Liver (tissue), 9 donors: ENCODE data around the gene EPB41L2. TPM values are rescaled to one million over a fixed set of nuclear protein-coding genes. Genes with fewer than 3 reads are reported as not detected.

Source experiments
- DNase-seq: peaks from one replicate; pipeline ENCODE4 v3.0.0-alpha.2; 2017; ENCODE audit warnings: low spot score
- H3K27ac ChIP-seq, 2 donors: one replicate each; pipeline ENCODE4 v1.7.0; 2013; ENCODE audit warnings: inconsistent platforms in 2 of 2, low read length in 2 of 2, control low read depth in 1 of 2, low read depth in 1 of 2, mild to moderate bottlenecking in 1 of 2
- H3K27me3 ChIP-seq, 4 donors: one replicate each; pipeline versions ENCODE4 v1.6.1 to v1.7.0; 2013; ENCODE audit warnings: low read length in 3 of 4, inconsistent platforms in 1 of 4, mild to moderate bottlenecking in 1 of 4, moderate library complexity in 1 of 4; ENCODE audit not compliant: control insufficient read depth in 4 of 4, insufficient read depth in 4 of 4
- H3K36me3 ChIP-seq, 4 donors: one replicate each; pipeline versions ENCODE4 v1.6.1 to v1.7.0; 2013; ENCODE audit warnings: low read length in 3 of 4, mild to moderate bottlenecking in 3 of 4, low read depth in 1 of 4, moderate library complexity in 1 of 4; ENCODE audit not compliant: control insufficient read depth in 4 of 4, insufficient read depth in 3 of 4
- H3K4me1 ChIP-seq, 4 donors: one replicate each; pipeline versions ENCODE4 v1.6.1 to v1.7.0; 2013; ENCODE audit warnings: low read length in 3 of 4, mild to moderate bottlenecking in 3 of 4, moderate library complexity in 1 of 4; ENCODE audit not compliant: control insufficient read depth in 4 of 4, insufficient read depth in 4 of 4
- H3K4me3 ChIP-seq, 3 donors: one replicate each; pipeline versions ENCODE4 v1.6.1 to v1.7.0; 2013; ENCODE audit warnings: low read length in 3 of 3, control low read depth in 1 of 3, low read depth in 1 of 3, mild to moderate bottlenecking in 1 of 3
- H3K9ac ChIP-seq, 2 donors: one replicate each; pipeline ENCODE4 v1.7.0; 2013; ENCODE audit warnings: low read length in 2 of 2, mild to moderate bottlenecking in 2 of 2, moderate library complexity in 2 of 2, control low read depth in 1 of 2, low read depth in 1 of 2
- H3K9me3 ChIP-seq, 4 donors: one replicate each; pipeline versions ENCODE4 v1.6.1 to v1.7.0; 2013; ENCODE audit warnings: low read length in 3 of 4; ENCODE audit not compliant: control insufficient read depth in 4 of 4
- ATF3 ChIP-seq: IDR thresholded peaks from 2 replicates; pipeline ENCODE4 v1.6.1; 2016; ENCODE audit warnings: antibody characterized with exemption
- EGR1 ChIP-seq, 2 donors: IDR thresholded peaks; 2 replicates each; pipeline ENCODE4 v1.6.1; 2016 to 2018; ENCODE audit warnings: antibody characterized with exemption in 2 of 2, low read depth in 2 of 2
- FOXA1 ChIP-seq: IDR thresholded peaks from 2 replicates; pipeline ENCODE4 v1.6.1; 2016; ENCODE audit warnings: antibody characterized with exemption
- FOXA2 ChIP-seq: IDR thresholded peaks from 2 replicates; pipeline ENCODE4 v1.6.1; 2016; ENCODE audit warnings: antibody characterized with exemption
- GABPA ChIP-seq, 2 donors: IDR thresholded peaks in 1 of 2; conservative IDR thresholded peaks in 1 of 2; 2 replicates each; pipeline ENCODE4 v1.6.1; 2016; ENCODE audit warnings: antibody characterized with exemption in 2 of 2, mild to moderate bottlenecking in 1 of 2, moderate library complexity in 1 of 2
- HNF4A ChIP-seq, 2 donors: conservative IDR thresholded peaks; 2 replicates each; pipeline ENCODE4 v1.6.1; 2016; ENCODE audit warnings: antibody characterized with exemption in 2 of 2, mild to moderate bottlenecking in 2 of 2
- HNF4G ChIP-seq: IDR thresholded peaks from 2 replicates; pipeline ENCODE4 v1.6.1; 2016; ENCODE audit warnings: antibody characterized with exemption
- JUND ChIP-seq, 2 donors: IDR thresholded peaks; 2 replicates each; pipeline ENCODE4 v1.6.1; 2016; ENCODE audit warnings: antibody characterized with exemption in 2 of 2
- NR2F2 ChIP-seq: IDR thresholded peaks from 2 replicates; pipeline ENCODE4 v1.6.1; 2016; ENCODE audit warnings: antibody characterized with exemption
- RAD21 ChIP-seq, 2 donors: IDR thresholded peaks; 2 replicates each; pipeline ENCODE4 v1.6.1; 2016; ENCODE audit warnings: antibody characterized with exemption in 2 of 2, mild to moderate bottlenecking in 2 of 2
- RXRA ChIP-seq, 2 donors: IDR thresholded peaks; 2 replicates each; pipeline ENCODE4 v1.6.1; 2017 to 2018; ENCODE audit warnings: antibody characterized with exemption in 2 of 2, mild to moderate bottlenecking in 1 of 2
- SP1 ChIP-seq: IDR thresholded peaks from 2 replicates; pipeline ENCODE4 v1.6.1; 2018; ENCODE audit warnings: antibody characterized with exemption, mild to moderate bottlenecking
- TAF1 ChIP-seq: conservative IDR thresholded peaks from 2 replicates; pipeline ENCODE4 v1.6.1; 2016; ENCODE audit warnings: antibody characterized with exemption, mild to moderate bottlenecking
- YY1 ChIP-seq: IDR thresholded peaks from 2 replicates; pipeline ENCODE4 v1.6.1; 2016; ENCODE audit warnings: antibody characterized with exemption, mild to moderate bottlenecking
- WGBS: extraction: QIAGEN DNeasy Blood & Tissue Kit; methylation state at CpG from one replicate; pipeline ENCODE4 v1.1.7; 2013; 5-methylcytosine and 5-hydroxymethylcytosine counted together
- polyA plus RNA-seq, 2 donors: library from polyadenylated mRNA; stranded (reverse) in 1 of 2; unstranded in 1 of 2; fragments of 200-250 nt in 1 of 2; fragments of >200 nt in 1 of 2; fragmentation: Nextera tagmentation in 1 of 2; extraction: Ambion mirVana in 1 of 2; gene quantifications; one replicate each; pipeline versions ENCODE4 v1.2.1 to v1.2.3, GENCODE V29; 2013 to 2015
- total RNA-seq, 2 donors: library from RNA; depleted of rRNA; stranded (reverse); fragments of >200 nt; gene quantifications; one replicate each; pipeline ENCODE4 v1.2.3, GENCODE V29; 2014
- TF ChIP-seq, protein P1 (sequence below): IDR thresholded peaks from 2 replicates; pipeline ENCODE4 v1.6.1; 2016; ENCODE audit warnings: antibody characterized with exemption
- TF ChIP-seq, protein P2 (sequence below): IDR thresholded peaks from 2 replicates; pipeline ENCODE4 v1.6.1; 2016; ENCODE audit warnings: antibody characterized with exemption, mild to moderate bottlenecking
- TF ChIP-seq, protein P3 (sequence below): fragments of 150-350 bp; IDR thresholded peaks from 2 replicates; pipeline ENCODE4 v1.5.1; 2017; ENCODE audit warnings: improper control_type of control experiment, low read depth, low read length; ENCODE audit not compliant: missing input control
- TF ChIP-seq, protein P4 (sequence below): IDR thresholded peaks from 2 replicates; pipeline ENCODE4 v1.6.1; 2016; ENCODE audit warnings: antibody characterized with exemption
- donor health status: healthy.
- donor health status: healthy.
- donor health status: healthy.
- donor health status: healthy.
- donor health status: healthy.

EPB41L2 gene
- total and polyA plus RNA-seq, 4 donors = 10.0 to 43.3 (median 18.7) TPM

DNA sequence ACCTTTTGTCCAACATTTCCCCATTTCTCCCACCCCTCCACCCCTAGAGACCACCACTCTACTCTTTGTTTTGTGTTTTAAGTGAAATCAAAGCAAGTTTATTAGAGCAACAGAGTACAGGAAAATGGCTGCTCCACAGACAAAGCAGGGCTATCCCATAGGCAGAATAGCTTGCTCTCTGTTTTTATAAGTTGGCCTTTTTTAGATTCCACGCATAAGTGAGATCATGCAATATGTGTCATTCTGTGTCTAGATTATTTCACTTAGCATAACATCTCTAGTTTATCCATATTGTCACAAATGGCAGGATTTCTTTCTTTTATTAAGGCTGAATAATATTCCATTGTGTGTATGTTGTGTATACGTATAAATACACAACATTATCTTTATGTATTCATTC, 266.0 kb downstream of the EPB41L2 start:
- TF ChIP-seq SP1 (no peak), HNF4A (conservative IDR thresholded peaks at IDR 0.05) (no peak), RAD21 (IDR thresholded peaks at IDR 0.05) (no peak), HNF4G (no peak), NR2F2 (no peak), TAF1 (no peak), GABPA (IDR thresholded peaks at IDR 0.05 in 1 of 2, conservative IDR thresholded peaks at IDR 0.05 in 1 of 2) (no peak), JUND (IDR thresholded peaks at IDR 0.05) (no peak), FOXA1 (no peak), ATF3 (no peak), YY1 (no peak), RXRA (IDR thresholded peaks at IDR 0.05) (no peak), EGR1 (IDR thresholded peaks at IDR 0.05; ENCODE audit: low read depth in 2 of 2) (no peak), FOXA2 (no peak)
- TF ChIP-seq, protein P1, sequence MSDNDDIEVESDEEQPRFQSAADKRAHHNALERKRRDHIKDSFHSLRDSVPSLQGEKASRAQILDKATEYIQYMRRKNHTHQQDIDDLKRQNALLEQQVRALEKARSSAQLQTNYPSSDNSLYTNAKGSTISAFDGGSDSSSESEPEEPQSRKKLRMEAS = no peak
- TF ChIP-seq, protein P2, sequence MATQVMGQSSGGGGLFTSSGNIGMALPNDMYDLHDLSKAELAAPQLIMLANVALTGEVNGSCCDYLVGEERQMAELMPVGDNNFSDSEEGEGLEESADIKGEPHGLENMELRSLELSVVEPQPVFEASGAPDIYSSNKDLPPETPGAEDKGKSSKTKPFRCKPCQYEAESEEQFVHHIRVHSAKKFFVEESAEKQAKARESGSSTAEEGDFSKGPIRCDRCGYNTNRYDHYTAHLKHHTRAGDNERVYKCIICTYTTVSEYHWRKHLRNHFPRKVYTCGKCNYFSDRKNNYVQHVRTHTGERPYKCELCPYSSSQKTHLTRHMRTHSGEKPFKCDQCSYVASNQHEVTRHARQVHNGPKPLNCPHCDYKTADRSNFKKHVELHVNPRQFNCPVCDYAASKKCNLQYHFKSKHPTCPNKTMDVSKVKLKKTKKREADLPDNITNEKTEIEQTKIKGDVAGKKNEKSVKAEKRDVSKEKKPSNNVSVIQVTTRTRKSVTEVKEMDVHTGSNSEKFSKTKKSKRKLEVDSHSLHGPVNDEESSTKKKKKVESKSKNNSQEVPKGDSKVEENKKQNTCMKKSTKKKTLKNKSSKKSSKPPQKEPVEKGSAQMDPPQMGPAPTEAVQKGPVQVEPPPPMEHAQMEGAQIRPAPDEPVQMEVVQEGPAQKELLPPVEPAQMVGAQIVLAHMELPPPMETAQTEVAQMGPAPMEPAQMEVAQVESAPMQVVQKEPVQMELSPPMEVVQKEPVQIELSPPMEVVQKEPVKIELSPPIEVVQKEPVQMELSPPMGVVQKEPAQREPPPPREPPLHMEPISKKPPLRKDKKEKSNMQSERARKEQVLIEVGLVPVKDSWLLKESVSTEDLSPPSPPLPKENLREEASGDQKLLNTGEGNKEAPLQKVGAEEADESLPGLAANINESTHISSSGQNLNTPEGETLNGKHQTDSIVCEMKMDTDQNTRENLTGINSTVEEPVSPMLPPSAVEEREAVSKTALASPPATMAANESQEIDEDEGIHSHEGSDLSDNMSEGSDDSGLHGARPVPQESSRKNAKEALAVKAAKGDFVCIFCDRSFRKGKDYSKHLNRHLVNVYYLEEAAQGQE = no peak
- TF ChIP-seq, protein P3, sequence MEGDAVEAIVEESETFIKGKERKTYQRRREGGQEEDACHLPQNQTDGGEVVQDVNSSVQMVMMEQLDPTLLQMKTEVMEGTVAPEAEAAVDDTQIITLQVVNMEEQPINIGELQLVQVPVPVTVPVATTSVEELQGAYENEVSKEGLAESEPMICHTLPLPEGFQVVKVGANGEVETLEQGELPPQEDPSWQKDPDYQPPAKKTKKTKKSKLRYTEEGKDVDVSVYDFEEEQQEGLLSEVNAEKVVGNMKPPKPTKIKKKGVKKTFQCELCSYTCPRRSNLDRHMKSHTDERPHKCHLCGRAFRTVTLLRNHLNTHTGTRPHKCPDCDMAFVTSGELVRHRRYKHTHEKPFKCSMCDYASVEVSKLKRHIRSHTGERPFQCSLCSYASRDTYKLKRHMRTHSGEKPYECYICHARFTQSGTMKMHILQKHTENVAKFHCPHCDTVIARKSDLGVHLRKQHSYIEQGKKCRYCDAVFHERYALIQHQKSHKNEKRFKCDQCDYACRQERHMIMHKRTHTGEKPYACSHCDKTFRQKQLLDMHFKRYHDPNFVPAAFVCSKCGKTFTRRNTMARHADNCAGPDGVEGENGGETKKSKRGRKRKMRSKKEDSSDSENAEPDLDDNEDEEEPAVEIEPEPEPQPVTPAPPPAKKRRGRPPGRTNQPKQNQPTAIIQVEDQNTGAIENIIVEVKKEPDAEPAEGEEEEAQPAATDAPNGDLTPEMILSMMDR = no peak
- TF ChIP-seq, protein P4, sequence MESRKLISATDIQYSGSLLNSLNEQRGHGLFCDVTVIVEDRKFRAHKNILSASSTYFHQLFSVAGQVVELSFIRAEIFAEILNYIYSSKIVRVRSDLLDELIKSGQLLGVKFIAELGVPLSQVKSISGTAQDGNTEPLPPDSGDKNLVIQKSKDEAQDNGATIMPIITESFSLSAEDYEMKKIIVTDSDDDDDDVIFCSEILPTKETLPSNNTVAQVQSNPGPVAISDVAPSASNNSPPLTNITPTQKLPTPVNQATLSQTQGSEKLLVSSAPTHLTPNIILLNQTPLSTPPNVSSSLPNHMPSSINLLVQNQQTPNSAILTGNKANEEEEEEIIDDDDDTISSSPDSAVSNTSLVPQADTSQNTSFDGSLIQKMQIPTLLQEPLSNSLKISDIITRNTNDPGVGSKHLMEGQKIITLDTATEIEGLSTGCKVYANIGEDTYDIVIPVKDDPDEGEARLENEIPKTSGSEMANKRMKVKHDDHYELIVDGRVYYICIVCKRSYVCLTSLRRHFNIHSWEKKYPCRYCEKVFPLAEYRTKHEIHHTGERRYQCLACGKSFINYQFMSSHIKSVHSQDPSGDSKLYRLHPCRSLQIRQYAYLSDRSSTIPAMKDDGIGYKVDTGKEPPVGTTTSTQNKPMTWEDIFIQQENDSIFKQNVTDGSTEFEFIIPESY = no peak
- H3K9ac ChIP-seq = no peak overlapping the region
- H3K27me3 ChIP-seq = no peaks in the 10 kb centered on the region
- no peak overlapping the region for H3K27ac ChIP-seq
- no peak overlapping the region for H3K4me3 ChIP-seq
- DNase-seq = no peak
- H3K36me3 ChIP-seq = no peaks in the 10 kb centered on the region
- H3K4me1 ChIP-seq = peaks cover 0 to 7% (median 5%) of the 10 kb centered on the region in 4 donors
- 95% methylated on average over 2 of the region's 2 CpGs for WGBS
- peaks cover 0 to 6% (median 0%) of the 10 kb centered on the region in 4 donors for H3K9me3 ChIP-seq
